ENCODE data around the gene PALLD.

Gene PALLD

GRCh38 chr4:168868802-168869201 is 371.9 kb downstream of the PALLD start:
- no peak for TF ChIP-seq CTCF (conservative IDR thresholded peaks at IDR 0.05; ENCODE audit: low read depth, low read length)
- H3K4me3 ChIP-seq (ENCODE audit: low read length): no peak overlapping the region
- DNase-seq (ENCODE audit: low read depth): no peak

- no peak for DNase-seq (ENCODE audit: low read depth)
- no peak overlapping the region for H3K4me3 ChIP-seq (ENCODE audit: low read length)
- no peak for TF ChIP-seq CTCF (conservative IDR thresholded peaks at IDR 0.05; ENCODE audit: low read depth, low read length)
These were observed 373.2 kb downstream of the PALLD start for GRCh38 chr4:168870004-168870403.

GRCh38 chr4:168871632-168872031 is 374.8 kb downstream of the PALLD start:
- no peak overlapping the region for H3K4me3 ChIP-seq (ENCODE audit: low read length)
- no peak for TF ChIP-seq CTCF (conservative IDR thresholded peaks at IDR 0.05; ENCODE audit: low read depth, low read length)
- no peak for DNase-seq (ENCODE audit: low read depth)

- no peak for TF ChIP-seq CTCF (conservative IDR thresholded peaks at IDR 0.05; ENCODE audit: low read depth, low read length)
- no peak overlapping the region for H3K4me3 ChIP-seq (ENCODE audit: low read length)
- no peak for DNase-seq (ENCODE audit: low read depth)
These were observed 377.2 kb downstream of the PALLD start for GRCh38 chr4:168874083-168874482.

GRCh38 chr4:168876106-168876505 is 379.3 kb downstream of the PALLD start:
- H3K4me3 ChIP-seq (ENCODE audit: low read length): no peak overlapping the region
- TF ChIP-seq CTCF (conservative IDR thresholded peaks at IDR 0.05; ENCODE audit: low read depth, low read length): no peak
- no peak for DNase-seq (ENCODE audit: low read depth)

- peak; percentile 2 for TF ChIP-seq CTCF (conservative IDR thresholded peaks at IDR 0.05; ENCODE audit: low read depth, low read length)
- peak overlapping the region; percentile 18 for H3K4me3 ChIP-seq (ENCODE audit: low read length)
- no peak for DNase-seq (ENCODE audit: low read depth)
These were observed 380.9 kb downstream of the PALLD start for GRCh38 chr4:168877511-168878491.

GRCh38 chr4:168878623-168879022 is 381.8 kb downstream of the PALLD start:
- DNase-seq (ENCODE audit: low read depth): no peak
- no peak for TF ChIP-seq CTCF (conservative IDR thresholded peaks at IDR 0.05; ENCODE audit: low read depth, low read length)
- no peak overlapping the region for H3K4me3 ChIP-seq (ENCODE audit: low read length)

All from retinal pigment epithelial cell (primary cell).